CD14-positive monocyte (primary cell): ENCODE data around the gene HLA-DQB1. TPM values are rescaled to one million over a fixed set of nuclear protein-coding genes. Genes with fewer than 3 reads are reported as not detected.
"Not testable (repeated sequence)": the region's sequence is repeated elsewhere in the genome, so short reads cannot be mapped to it uniquely, and the experiment has no call there.

Source experiments
- DNase-seq, 3 donors: peaks; one replicate each; pipeline ENCODE4 v3.0.0-alpha.2; 2011 to 2022
- H2AFZ ChIP-seq: 2 replicates; pipeline ENCODE4 v1.6.0; 2012; ENCODE audit warnings: mild to moderate bottlenecking, low read depth, low read length, inconsistent platforms; ENCODE audit not compliant: insufficient read depth, poor library complexity, severe bottlenecking
- H3K27ac ChIP-seq, 2 donors: 1 replicate in 1 of 2; 2 replicates in 1 of 2; pipeline ENCODE4 v1.5.1; 2012 to 2013; ENCODE audit warnings: low read length in 2 of 2, control low read depth in 1 of 2, inconsistent platforms in 1 of 2, low read depth in 1 of 2, mild to moderate bottlenecking in 1 of 2
- H3K27me3 ChIP-seq, 2 donors: one replicate each; pipeline versions ENCODE4 v1.6.0 to v1.6.1; 2011 to 2013; ENCODE audit warnings: low read length in 2 of 2; ENCODE audit not compliant: control insufficient read depth in 2 of 2, insufficient read depth in 2 of 2
- H3K36me3 ChIP-seq, 2 donors: replicated peaks in 1 of 2; 1 replicate in 1 of 2; 2 replicates in 1 of 2; pipeline versions ENCODE4 v1.5.1 to v1.6.1; 2012 to 2013; ENCODE audit warnings: low read length in 2 of 2, control low read depth in 1 of 2, inconsistent platforms in 1 of 2, mild to moderate bottlenecking in 1 of 2; ENCODE audit not compliant: insufficient read depth in 2 of 2, control insufficient read depth in 1 of 2
- H3K4me1 ChIP-seq, 2 donors: 1 replicate in 1 of 2; 2 replicates in 1 of 2; pipeline versions ENCODE4 v1.5.1 to v1.6.1; 2012 to 2013; ENCODE audit warnings: low read length in 2 of 2, control low read depth in 1 of 2, inconsistent platforms in 1 of 2, mild to moderate bottlenecking in 1 of 2, moderate library complexity in 1 of 2; ENCODE audit not compliant: insufficient read depth in 2 of 2, control insufficient read depth in 1 of 2
- H3K4me2 ChIP-seq: replicated peaks from 2 replicates; pipeline ENCODE3; 2012; ENCODE audit warnings: low read length, moderate library complexity, mild to moderate bottlenecking; ENCODE audit not compliant: poor library complexity, severe bottlenecking; ENCODE audit errors: extremely low read depth
- H3K4me3 ChIP-seq, 3 experiments: fragments of 200-600 bp in 1 of 3; sonication (generic) in 1 of 3; replicated peaks in 1 of 3; 1 replicate in 2 of 3; 2 replicates in 1 of 3; pipeline ENCODE4 v1.5.1; 2011 to 2013; ENCODE audit warnings: low read length in 3 of 3, mild to moderate bottlenecking in 3 of 3, control low read depth in 2 of 3, low read depth in 2 of 3, inconsistent platforms in 1 of 3, moderate library complexity in 1 of 3
- H3K79me2 ChIP-seq: 2 replicates; pipeline ENCODE4 v1.6.0; 2012; ENCODE audit warnings: mild to moderate bottlenecking, control low read depth, inconsistent platforms, low read length, moderate library complexity; ENCODE audit not compliant: insufficient read depth
- H3K9ac ChIP-seq: 2 replicates; pipeline ENCODE4 v1.6.0; 2017; ENCODE audit warnings: low read length, mild to moderate bottlenecking; ENCODE audit not compliant: insufficient read depth, poor library complexity, severe bottlenecking
- H3K9me3 ChIP-seq, 2 donors: replicated peaks in 1 of 2; 1 replicate in 1 of 2; 2 replicates in 1 of 2; pipeline versions ENCODE4 v1.5.1 to v1.6.1; 2012 to 2013; ENCODE audit warnings: low read length in 2 of 2, control low read depth in 1 of 2; ENCODE audit not compliant: control insufficient read depth in 1 of 2, insufficient read depth in 1 of 2
- H4K20me1 ChIP-seq: 2 replicates; pipeline ENCODE4 v1.6.0; 2012; ENCODE audit warnings: mild to moderate bottlenecking, low read length, control low read depth, moderate library complexity; ENCODE audit not compliant: insufficient read depth
- H3K27ac Mint-ChIP-seq, 7 donors: one replicate each; pipeline ENCODE4 v1.8.0; 2020; ENCODE audit warnings: mild to moderate bottlenecking in 7 of 7, mixed read lengths in 7 of 7, moderate library complexity in 6 of 7, inconsistent platforms in 2 of 7
- H3K27me3 Mint-ChIP-seq, 3 donors: one replicate each; pipeline ENCODE4 v1.8.0; 2021 to 2022; ENCODE audit warnings: low read depth in 3 of 3, mild to moderate bottlenecking in 3 of 3, mixed read lengths in 3 of 3, moderate library complexity in 3 of 3, inconsistent platforms in 1 of 3
- H3K36me3 Mint-ChIP-seq, 2 donors: one replicate each; pipeline ENCODE4 v1.8.0; 2020; ENCODE audit warnings: mixed read lengths in 2 of 2, inconsistent platforms in 1 of 2, mild to moderate bottlenecking in 1 of 2
- H3K4me1 Mint-ChIP-seq: one replicate; pipeline ENCODE4 v1.8.0; 2020; ENCODE audit warnings: mild to moderate bottlenecking, mixed read lengths
- H3K4me3 Mint-ChIP-seq, 2 donors: one replicate each; pipeline ENCODE4 v1.8.0; 2020; ENCODE audit warnings: mild to moderate bottlenecking in 2 of 2, mixed read lengths in 2 of 2, moderate library complexity in 1 of 2
- H3K9me3 Mint-ChIP-seq, 7 donors: one replicate each; pipeline ENCODE4 v1.8.0; 2020 to 2022; ENCODE audit warnings: mixed read lengths in 7 of 7, mild to moderate bottlenecking in 6 of 7, moderate library complexity in 6 of 7, inconsistent platforms in 2 of 7
- WGBS: methylation state at CpG from one replicate; pipeline ENCODE4 v1.1.5; 2013; ENCODE audit warnings: missing lambda C conversion rate; ENCODE audit not compliant: insufficient coverage; 5-methylcytosine and 5-hydroxymethylcytosine counted together
- intact Hi-C, 2 donors: fragments of 100-400 bp; cut with micrococcal nuclease; formaldehyde crosslinking; loops; one replicate each; pipeline versions ENCODE4 v1.15.0 to v1.15.1; 2023
- polyA plus RNA-seq, 3 donors: library from polyadenylated mRNA; depleted of rRNA in 1 of 3; unstranded in 2 of 3; stranded (reverse) in 1 of 3; fragments of 300-500 nt in 2 of 3; fragments of >200 nt in 1 of 3; fragmentation: Illumina TruSeq in 2 of 3; gene quantifications; 1 replicate in 2 of 3; 2 replicates in 1 of 3; pipeline ENCODE4 v1.2.3, GENCODE V29; 2012 to 2021
- TF ChIP-seq, protein P1 (sequence below): fragments of 200-600 bp; IDR thresholded peaks from one replicate; pipeline ENCODE4 v1.8.0; 2022; ENCODE audit warnings: antibody characterized with exemption, mild to moderate bottlenecking

The HLA-DQB1 gene
- polyA plus RNA-seq, 3 donors = 66.7 to 638 (median 246) TPM

DNA sequence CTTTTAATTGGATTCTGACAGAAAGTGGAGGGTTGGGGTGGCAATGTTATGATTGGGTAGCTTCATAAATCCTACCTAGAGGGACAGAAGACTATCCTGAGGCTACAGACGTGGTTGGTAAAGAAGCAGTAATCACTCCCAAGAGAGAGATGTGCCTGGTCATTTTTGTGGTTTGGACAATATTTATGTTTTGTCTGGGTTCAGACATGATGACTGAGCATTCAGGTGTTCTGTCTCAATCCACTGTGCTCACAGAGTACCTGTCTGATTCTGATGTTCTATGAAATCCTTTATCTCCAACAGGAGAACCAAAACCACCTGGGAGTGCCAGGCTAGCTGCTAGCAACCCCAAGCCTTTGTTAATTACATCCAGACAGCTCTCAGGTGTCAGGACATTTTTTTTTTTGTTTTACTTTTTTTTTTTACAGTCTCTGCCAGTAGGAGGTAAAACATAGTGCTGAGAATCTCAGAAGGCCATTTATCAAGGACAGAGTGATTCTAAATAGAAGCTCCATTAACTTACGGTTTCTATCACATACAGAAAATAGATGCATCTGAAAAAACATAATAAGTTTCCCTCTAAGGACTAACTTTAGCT, 30.8 kb downstream of the HLA-DQB1 start:
- Mint-ChIP-seq H3K27ac (peak overlapping the region in 2 of 7 donors; percentile 82 to 99), H3K36me3 (peaks cover 10 to 14% of the 10 kb centered on the region in 2 donors), H3K4me3 (no peak overlapping the region), H3K27me3 (peaks cover 2 to 8% (median 8%) of the 10 kb centered on the region in 3 donors), H3K4me1 (peaks cover 33% of the 10 kb centered on the region), H3K9me3 (peaks cover 0 to 4% (median 2%) of the 10 kb centered on the region in 7 donors)
- no peak for DNase-seq
- no peaks in the 10 kb centered on the region for H3K4me1 ChIP-seq
- no peak overlapping the region for H2AFZ ChIP-seq
- no peak overlapping the region for H3K4me3 ChIP-seq
- 0% methylated on average over 1 of the region's 2 CpGs for WGBS
- no peaks in the 10 kb centered on the region for H3K9me3 ChIP-seq
- no peak overlapping the region for H3K9ac ChIP-seq
- TF ChIP-seq, protein P1, sequence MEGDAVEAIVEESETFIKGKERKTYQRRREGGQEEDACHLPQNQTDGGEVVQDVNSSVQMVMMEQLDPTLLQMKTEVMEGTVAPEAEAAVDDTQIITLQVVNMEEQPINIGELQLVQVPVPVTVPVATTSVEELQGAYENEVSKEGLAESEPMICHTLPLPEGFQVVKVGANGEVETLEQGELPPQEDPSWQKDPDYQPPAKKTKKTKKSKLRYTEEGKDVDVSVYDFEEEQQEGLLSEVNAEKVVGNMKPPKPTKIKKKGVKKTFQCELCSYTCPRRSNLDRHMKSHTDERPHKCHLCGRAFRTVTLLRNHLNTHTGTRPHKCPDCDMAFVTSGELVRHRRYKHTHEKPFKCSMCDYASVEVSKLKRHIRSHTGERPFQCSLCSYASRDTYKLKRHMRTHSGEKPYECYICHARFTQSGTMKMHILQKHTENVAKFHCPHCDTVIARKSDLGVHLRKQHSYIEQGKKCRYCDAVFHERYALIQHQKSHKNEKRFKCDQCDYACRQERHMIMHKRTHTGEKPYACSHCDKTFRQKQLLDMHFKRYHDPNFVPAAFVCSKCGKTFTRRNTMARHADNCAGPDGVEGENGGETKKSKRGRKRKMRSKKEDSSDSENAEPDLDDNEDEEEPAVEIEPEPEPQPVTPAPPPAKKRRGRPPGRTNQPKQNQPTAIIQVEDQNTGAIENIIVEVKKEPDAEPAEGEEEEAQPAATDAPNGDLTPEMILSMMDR = no peak
- intact Hi-C loops = no loop called here
- no peak overlapping the region for H3K27ac ChIP-seq
- H4K20me1 ChIP-seq = no peaks in the 10 kb centered on the region
- H3K4me2 ChIP-seq = no peak overlapping the region
- no peaks in the 10 kb centered on the region for H3K36me3 ChIP-seq
- peaks cover 4% of the 10 kb centered on the region for H3K79me2 ChIP-seq
- no peaks in the 10 kb centered on the region for H3K27me3 ChIP-seq

- not testable (repeated sequence) for DNase-seq, H3K27me3 Mint-ChIP-seq, H3K4me3 ChIP-seq, H4K20me1 ChIP-seq, H3K27ac ChIP-seq, H3K4me2 ChIP-seq, H3K4me3 Mint-ChIP-seq, H3K36me3 Mint-ChIP-seq, H3K79me2 ChIP-seq, H3K9me3 ChIP-seq, H3K9ac ChIP-seq, H3K27me3 ChIP-seq, H3K9me3 Mint-ChIP-seq, H3K36me3 ChIP-seq, H2AFZ ChIP-seq
- intact Hi-C loops = loop anchor here in 1 of 2 donors (5.0 kb wide), 1 partner anchor 38 kb away; the partner anchor contains the start of gene HLA-DQB1
- H3K4me1 ChIP-seq = peaks cover 13 to 21% of the 10 kb centered on the region in 2 donors
- Mint-ChIP-seq H3K27ac (peak overlapping the region in 1 of 7 donors; percentile 74), H3K4me1 (peaks cover 27% of the 10 kb centered on the region)
- no CpG with 5 or more reads among the region's 13 CpGs for WGBS
Measured at GRCh38 chr6:32629793-32630192, 36.7 kb downstream of the HLA-DQB1 start.
